Endodermal cell (in vitro differentiated cells): Measurements from ENCODE around the gene ANOS1. TPM values are rescaled to one million over a fixed set of nuclear protein-coding genes. Genes with fewer than 3 reads are reported as not detected.

Experiments used
- DNase-seq: peaks from one replicate; pipeline ENCODE4 v3.0.0-alpha.2; 2017
- H3K27ac ChIP-seq: 2 replicates; pipeline ENCODE4 v1.5.1; 2013; ENCODE audit warnings: mild to moderate bottlenecking, low read depth, low read length, moderate library complexity
- H3K27me3 ChIP-seq: 2 replicates; pipeline ENCODE4 v1.6.1; 2013; ENCODE audit warnings: mild to moderate bottlenecking, low read length, moderate library complexity; ENCODE audit not compliant: insufficient read depth, control insufficient read depth, poor library complexity, severe bottlenecking
- H3K36me3 ChIP-seq: 2 replicates; pipeline ENCODE4 v1.7.0; 2013; ENCODE audit warnings: mild to moderate bottlenecking, low read length, moderate library complexity; ENCODE audit not compliant: control insufficient read depth, insufficient read depth
- H3K4me1 ChIP-seq: one replicate; pipeline ENCODE4 v1.7.0; 2013; ENCODE audit warnings: low read length; ENCODE audit not compliant: control insufficient read depth, insufficient read depth
- H3K4me3 ChIP-seq: 2 replicates; pipeline ENCODE4 v1.5.1; 2013; ENCODE audit warnings: mild to moderate bottlenecking, low read length, moderate library complexity
- H3K9ac ChIP-seq: 2 replicates; pipeline ENCODE4 v1.6.1; 2013; ENCODE audit warnings: mild to moderate bottlenecking, low read length, moderate library complexity; ENCODE audit not compliant: poor library complexity, severe bottlenecking; ENCODE audit errors: extremely low read depth
- H3K9me3 ChIP-seq: 2 replicates; pipeline ENCODE4 v1.6.1; 2013; ENCODE audit warnings: mild to moderate bottlenecking, low read length, moderate library complexity; ENCODE audit not compliant: control insufficient read depth
- H3K27ac Mint-ChIP-seq: 2 replicates; pipeline ENCODE4 v1.8.0; 2020; ENCODE audit warnings: mixed read lengths
- H3K27me3 Mint-ChIP-seq: 2 replicates; pipeline ENCODE4 v1.8.0; 2021; ENCODE audit warnings: mild to moderate bottlenecking, mixed read lengths; ENCODE audit not compliant: insufficient read depth
- H3K36me3 Mint-ChIP-seq: 2 replicates; pipeline ENCODE4 v1.8.0; 2020; ENCODE audit warnings: low read depth, mixed read lengths
- H3K4me1 Mint-ChIP-seq: 2 replicates; pipeline ENCODE4 v1.8.0; 2020; ENCODE audit warnings: mixed read lengths
- H3K4me3 Mint-ChIP-seq: 2 replicates; pipeline ENCODE4 v1.8.0; 2020; ENCODE audit warnings: mild to moderate bottlenecking, moderate library complexity, mixed read lengths
- H3K9me3 Mint-ChIP-seq: 2 replicates; pipeline ENCODE4 v1.8.0; 2020; ENCODE audit warnings: mild to moderate bottlenecking, mixed read lengths
- WGBS, 2 experiments: methylation state at CpG; one replicate each; pipeline versions ENCODE4 v1.1.5 to v1.1.7; 2013; ENCODE audit warnings: missing lambda C conversion rate in 2 of 2, mixed read lengths in 1 of 2; ENCODE audit not compliant: insufficient coverage in 1 of 2, insufficient read length in 1 of 2; 5-methylcytosine and 5-hydroxymethylcytosine counted together
- total RNA-seq, 2 donors: library from RNA; stranded (reverse); fragmentation: NEBNext Ultra II Directional in 1 of 2; extraction: Animal tissue kit (Norgen Biotek cat#: 25700) in 1 of 2; gene quantifications; 2 replicates in 1 of 2; 3 replicates in 1 of 2; pipeline ENCODE4 v1.2.1, GENCODE V29; 2021
- TF ChIP-seq, protein P1 (sequence below): fragments of 200-600 bp; sonication (generic); conservative IDR thresholded peaks from 2 replicates; pipeline ENCODE4 v1.5.0; 2021; ENCODE audit warnings: antibody characterized with exemption, mild to moderate bottlenecking

ANOS1 gene
- total RNA-seq, 2 donors from 2014 or later = 7.1 to 57.4 TPM

GRCh38 chrX:8591501-8591900 lies 140.4 kb downstream of the ANOS1 start:
- Histone ChIP-seq H3K9ac (no peak overlapping the region), H3K9me3 (no peaks in the 10 kb centered on the region), H3K36me3 (peaks cover 6% of the 10 kb centered on the region), H3K4me1 (no peaks in the 10 kb centered on the region), H3K27ac (no peak overlapping the region), H3K27me3 (no peaks in the 10 kb centered on the region), H3K4me3 (no peak overlapping the region)
- no peaks in the 10 kb centered on the region for H3K27me3 Mint-ChIP-seq
- DNase-seq = no peak
- TF ChIP-seq, protein P1, sequence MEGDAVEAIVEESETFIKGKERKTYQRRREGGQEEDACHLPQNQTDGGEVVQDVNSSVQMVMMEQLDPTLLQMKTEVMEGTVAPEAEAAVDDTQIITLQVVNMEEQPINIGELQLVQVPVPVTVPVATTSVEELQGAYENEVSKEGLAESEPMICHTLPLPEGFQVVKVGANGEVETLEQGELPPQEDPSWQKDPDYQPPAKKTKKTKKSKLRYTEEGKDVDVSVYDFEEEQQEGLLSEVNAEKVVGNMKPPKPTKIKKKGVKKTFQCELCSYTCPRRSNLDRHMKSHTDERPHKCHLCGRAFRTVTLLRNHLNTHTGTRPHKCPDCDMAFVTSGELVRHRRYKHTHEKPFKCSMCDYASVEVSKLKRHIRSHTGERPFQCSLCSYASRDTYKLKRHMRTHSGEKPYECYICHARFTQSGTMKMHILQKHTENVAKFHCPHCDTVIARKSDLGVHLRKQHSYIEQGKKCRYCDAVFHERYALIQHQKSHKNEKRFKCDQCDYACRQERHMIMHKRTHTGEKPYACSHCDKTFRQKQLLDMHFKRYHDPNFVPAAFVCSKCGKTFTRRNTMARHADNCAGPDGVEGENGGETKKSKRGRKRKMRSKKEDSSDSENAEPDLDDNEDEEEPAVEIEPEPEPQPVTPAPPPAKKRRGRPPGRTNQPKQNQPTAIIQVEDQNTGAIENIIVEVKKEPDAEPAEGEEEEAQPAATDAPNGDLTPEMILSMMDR = no peak
- H3K27ac Mint-ChIP-seq = no peak overlapping the region
- WGBS, 2 experiments = 89% methylated on average over 4 of the region's 4 CpGs; no CpG with 5 or more reads in 1 of the 2 experiments
- H3K4me3 Mint-ChIP-seq = no peak overlapping the region
- peaks cover 27% of the 10 kb centered on the region for H3K36me3 Mint-ChIP-seq
- H3K9me3 Mint-ChIP-seq = no peaks in the 10 kb centered on the region
- peaks cover 5% of the 10 kb centered on the region for H3K4me1 Mint-ChIP-seq

GRCh38 chrX:8586953-8587352 lies 145.0 kb downstream of the ANOS1 start:
- Histone ChIP-seq H3K4me3 (no peak overlapping the region), H3K27me3 (no peaks in the 10 kb centered on the region), H3K9ac (no peak overlapping the region), H3K9me3 (no peaks in the 10 kb centered on the region), H3K4me1 (no peaks in the 10 kb centered on the region), H3K36me3 (peaks cover 18% of the 10 kb centered on the region), H3K27ac (no peak overlapping the region)
- Mint-ChIP-seq H3K4me3 (no peak overlapping the region), H3K27ac (no peak overlapping the region), H3K27me3 (no peaks in the 10 kb centered on the region), H3K9me3 (no peaks in the 10 kb centered on the region), H3K4me1 (peaks cover 14% of the 10 kb centered on the region), H3K36me3 (peaks cover 16% of the 10 kb centered on the region)
- DNase-seq = no peak
- TF ChIP-seq, protein P1 = no peak

GRCh38 chrX:8579602-8580001 lies 152.3 kb downstream of the ANOS1 start:
- no peaks in the 10 kb centered on the region for H3K9me3 ChIP-seq
- TF ChIP-seq, protein P1 = no peak
- Mint-ChIP-seq H3K27ac (peak overlapping the region; percentile 17), H3K36me3 (peaks cover 9% of the 10 kb centered on the region), H3K4me3 (no peak overlapping the region), H3K27me3 (no peaks in the 10 kb centered on the region), H3K9me3 (no peaks in the 10 kb centered on the region), H3K4me1 (peaks cover 17% of the 10 kb centered on the region)
- no peak for DNase-seq
- WGBS, 2 experiments = 100% methylated on average over 5 of the region's 5 CpGs; no CpG with 5 or more reads in 1 of the 2 experiments
- no peak overlapping the region for H3K4me3 ChIP-seq
- H3K27me3 ChIP-seq = no peaks in the 10 kb centered on the region
- peaks cover 1% of the 10 kb centered on the region for H3K36me3 ChIP-seq
- no peaks in the 10 kb centered on the region for H3K4me1 ChIP-seq
- H3K9ac ChIP-seq = no peak overlapping the region
- H3K27ac ChIP-seq = no peak overlapping the region
